T47D (cell line): Measurements from ENCODE around the gene MYO18B.

Experiments used
- DNase-seq, 2 experiments: peaks; one replicate each; pipeline versions ENCODE4 v3.0.0 to v3.0.0-alpha.2; 2011 to 2012; ENCODE audit warnings: low read depth in 1 of 2, low spot score in 1 of 2
- JUND ChIP-seq: IDR thresholded peaks from 2 replicates; pipeline ENCODE4 v1.6.1; 2012; ENCODE audit warnings: low read depth
- in situ Hi-C: cut with HindIII; loops from 2 replicates; pipeline ENCODE4 v1.10.0; 2016; ENCODE audit warnings: low sequenced_read_pairs, low pct_unique_long_range_greater_than_20kb

MYO18B gene

GRCh38 chr22:25881210-25881755 lies 139.3 kb downstream of the MYO18B start:
- in situ Hi-C loops, result no loop called here
- TF ChIP-seq JUND, result no peak
- DNase-seq, result no peak

GRCh38 chr22:25882360-25882759 lies 140.4 kb downstream of the MYO18B start:
- in situ Hi-C loops, result no loop called here
- no peak for DNase-seq
- TF ChIP-seq JUND, result no peak

DNA sequence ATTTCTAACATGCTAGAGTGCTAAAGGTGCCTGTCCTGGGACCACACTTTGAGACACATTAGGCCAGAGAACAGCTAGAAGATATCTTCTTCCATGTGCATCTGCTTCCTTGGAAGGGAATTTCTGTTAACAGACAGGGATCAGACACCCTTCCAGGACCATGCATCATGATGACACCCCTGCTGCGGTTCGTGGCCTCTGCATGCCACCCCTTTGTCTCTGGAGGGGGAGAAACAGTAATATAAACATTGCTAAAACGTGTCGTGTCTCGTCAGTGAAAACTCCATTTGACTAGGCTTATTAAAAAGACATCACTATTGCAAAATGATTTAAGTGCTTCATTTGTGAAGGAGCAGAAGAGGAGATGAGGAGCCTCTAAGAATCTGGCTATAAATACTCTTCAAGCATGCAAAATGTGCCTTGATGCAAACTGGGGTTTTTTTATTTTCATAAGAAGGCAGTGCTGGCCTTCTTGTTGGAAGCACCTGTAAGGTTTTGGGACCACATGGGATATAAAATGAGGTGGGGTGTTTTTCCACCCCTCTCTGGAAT lies 141.6 kb downstream of the MYO18B start:
- no peak for DNase-seq
- no peak for TF ChIP-seq JUND
- in situ Hi-C loops, result no loop called here

GRCh38 chr22:25884121-25884520 lies 142.1 kb downstream of the MYO18B start:
- DNase-seq, result no peak
- in situ Hi-C loops, result no loop called here
- no peak for TF ChIP-seq JUND

GRCh38 chr22:25888399-25889054 lies 146.5 kb downstream of the MYO18B start:
- no peak for DNase-seq
- TF ChIP-seq JUND, result no peak
- in situ Hi-C loops, result no loop called here

- in situ Hi-C loops, result no loop called here
- no peak for TF ChIP-seq JUND
- DNase-seq, result no peak
Measured at GRCh38 chr22:25890651-25891050, 148.7 kb downstream of the MYO18B start.

GRCh38 chr22:25892678-25893077 lies 150.7 kb downstream of the MYO18B start:
- TF ChIP-seq JUND, result no peak
- in situ Hi-C loops, result no loop called here
- DNase-seq, result no peak

GRCh38 chr22:25895678-25896077 lies 153.7 kb downstream of the MYO18B start:
- in situ Hi-C loops, result no loop called here
- no peak for TF ChIP-seq JUND
- no peak for DNase-seq

DNA sequence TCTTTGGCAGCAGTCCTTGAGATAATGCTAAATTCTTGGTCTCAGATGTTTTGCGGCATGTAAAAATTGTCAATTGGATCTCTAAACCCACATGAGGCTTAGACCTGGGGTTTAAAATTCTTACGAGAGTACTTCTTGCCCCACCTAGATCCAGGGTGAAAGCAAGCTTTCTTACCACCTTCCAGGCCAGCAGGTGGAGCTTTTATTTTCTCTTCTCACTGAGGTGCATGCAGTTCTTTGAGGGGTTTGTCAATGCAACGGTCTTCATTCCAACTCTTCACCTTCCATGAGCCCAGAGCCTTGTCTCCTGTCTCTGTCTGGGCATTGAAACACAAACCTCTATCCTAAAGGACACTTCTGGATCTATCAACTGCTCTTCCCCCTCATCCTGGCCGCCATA lies 154.1 kb downstream of the MYO18B start:
- in situ Hi-C loops, result no loop called here
- no peak for TF ChIP-seq JUND
- peak; percentile 6 to 7 for DNase-seq

GRCh38 chr22:25896592-25896991 lies 154.6 kb downstream of the MYO18B start:
- TF ChIP-seq JUND, result no peak
- in situ Hi-C loops, result no loop called here
- DNase-seq, result no peak

GRCh38 chr22:25898707-25899365 lies 156.8 kb downstream of the MYO18B start:
- DNase-seq, result no peak
- in situ Hi-C loops, result no loop called here
- TF ChIP-seq JUND, result no peak

DNA sequence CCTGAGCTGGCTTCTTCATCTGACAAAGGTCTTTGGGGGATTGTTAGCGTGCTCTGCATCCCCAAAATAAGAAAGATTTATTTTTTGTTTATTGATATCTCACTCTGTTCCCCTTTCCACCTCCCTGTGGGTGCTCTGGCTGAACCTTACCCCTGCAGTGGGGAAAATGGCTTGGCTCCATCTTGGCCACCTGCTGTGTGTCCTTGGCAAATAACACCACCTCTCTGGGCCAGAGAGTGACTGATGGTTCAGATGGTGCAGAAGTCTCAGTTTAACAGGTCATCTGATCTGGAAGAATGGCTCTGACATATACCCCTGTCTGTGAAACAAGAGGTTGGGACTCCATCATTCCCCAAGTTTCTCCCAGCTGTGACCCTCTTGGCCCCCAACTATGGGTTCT lies 157.6 kb downstream of the MYO18B start:
- TF ChIP-seq JUND, result no peak
- in situ Hi-C loops, result no loop called here
- DNase-seq, result no peak

GRCh38 chr22:25900390-25900789 lies 158.4 kb downstream of the MYO18B start:
- in situ Hi-C loops, result no loop called here
- TF ChIP-seq JUND, result no peak
- DNase-seq, result peak in 1 of 2 experiments; percentile 7
